Activated naive CD4-positive, alpha-beta T cell treated with anti-CD3 and anti-CD28 coated beads, Interleukin-2, amount 50 U/mL, for 24 hours (primary cell): Measurements from ENCODE around the gene NR2E3.
"Not testable (repeated sequence)": the region's sequence is repeated elsewhere in the genome, so short reads cannot be mapped to it uniquely, and the experiment has no call there.

Experiments
- H3K27ac Mint-ChIP-seq: one replicate; pipeline ENCODE4 v1.8.0; 2021; ENCODE audit warnings: mild to moderate bottlenecking, mixed read lengths
- H3K27me3 Mint-ChIP-seq: one replicate; pipeline ENCODE4 v1.8.0; 2021; ENCODE audit warnings: mixed read lengths
- H3K36me3 Mint-ChIP-seq: one replicate; pipeline ENCODE4 v1.8.0; 2021; ENCODE audit warnings: mixed read lengths
- H3K4me1 Mint-ChIP-seq: one replicate; pipeline ENCODE4 v1.8.0; 2021; ENCODE audit warnings: mixed read lengths
- H3K4me3 Mint-ChIP-seq: one replicate; pipeline ENCODE4 v1.8.0; 2021; ENCODE audit warnings: mild to moderate bottlenecking, mixed read lengths
- H3K9me3 Mint-ChIP-seq: one replicate; pipeline ENCODE4 v1.8.0; 2021; ENCODE audit warnings: mixed read lengths

The NR2E3 gene

DNA sequence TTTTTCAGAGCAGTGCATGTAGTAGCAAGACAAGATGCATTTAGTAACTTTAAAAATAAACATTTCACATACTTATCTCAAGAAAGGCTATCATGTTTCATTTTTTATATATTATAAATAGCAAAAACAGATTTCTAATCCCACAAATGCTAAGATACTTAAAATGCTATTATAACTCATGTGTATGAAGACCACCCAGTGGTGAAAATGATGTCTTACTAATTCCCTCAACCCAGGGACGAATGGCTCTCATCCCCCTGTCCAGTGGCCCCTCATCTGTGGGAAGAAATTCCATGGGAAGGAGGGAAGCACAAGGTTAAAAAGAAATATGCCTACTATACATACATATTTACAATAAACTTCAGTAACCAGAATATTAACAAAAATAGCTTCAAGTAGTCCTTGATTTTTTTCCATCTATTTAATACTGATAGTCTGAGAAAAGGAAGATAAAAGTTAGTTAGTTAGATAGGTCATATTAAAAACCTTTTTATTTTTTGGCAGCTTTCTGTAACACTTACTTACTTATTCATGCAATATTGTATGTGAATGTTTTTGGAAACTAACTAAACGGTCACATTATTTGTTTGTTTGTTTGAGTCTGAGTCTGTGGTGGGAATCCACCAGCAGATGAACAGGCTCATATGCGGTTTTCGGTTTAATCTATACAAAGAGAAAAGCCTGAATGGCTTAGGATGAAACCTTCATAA lies 14.8 kb downstream of the NR2E3 start:
- Mint-ChIP-seq H3K27ac (no peak overlapping the region), H3K4me3 (no peak overlapping the region), H3K9me3 (peaks cover 13% of the 10 kb centered on the region), H3K27me3 (no peaks in the 10 kb centered on the region), H3K4me1 (no peaks in the 10 kb centered on the region), H3K36me3 (peaks cover 73% of the 10 kb centered on the region)

DNA sequence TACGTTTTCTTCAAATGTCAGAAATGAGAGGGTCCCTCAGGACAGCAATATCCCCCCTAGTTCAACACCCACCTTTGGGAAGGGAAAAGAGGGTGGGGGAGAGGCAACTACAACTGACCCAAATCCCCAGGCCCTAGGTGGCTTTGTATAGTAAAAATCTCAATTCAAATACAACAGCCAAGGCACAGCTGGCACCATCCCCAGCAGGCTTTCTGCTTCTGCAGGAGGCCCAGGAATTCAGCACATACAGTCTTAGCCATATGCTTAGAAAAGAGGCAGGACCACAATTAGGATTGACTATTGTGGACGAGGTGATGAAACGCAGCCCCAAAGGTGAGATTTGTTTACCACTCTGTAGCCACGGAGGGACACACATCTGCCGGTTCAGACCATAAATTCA lies 15.8 kb downstream of the NR2E3 start:
- H3K4me3 Mint-ChIP-seq: no peak overlapping the region
- H3K36me3 Mint-ChIP-seq: peaks cover 77% of the 10 kb centered on the region
- H3K27me3 Mint-ChIP-seq: no peaks in the 10 kb centered on the region
- no peak overlapping the region for H3K27ac Mint-ChIP-seq
- peaks cover 9% of the 10 kb centered on the region for H3K9me3 Mint-ChIP-seq
- H3K4me1 Mint-ChIP-seq: no peaks in the 10 kb centered on the region

DNA sequence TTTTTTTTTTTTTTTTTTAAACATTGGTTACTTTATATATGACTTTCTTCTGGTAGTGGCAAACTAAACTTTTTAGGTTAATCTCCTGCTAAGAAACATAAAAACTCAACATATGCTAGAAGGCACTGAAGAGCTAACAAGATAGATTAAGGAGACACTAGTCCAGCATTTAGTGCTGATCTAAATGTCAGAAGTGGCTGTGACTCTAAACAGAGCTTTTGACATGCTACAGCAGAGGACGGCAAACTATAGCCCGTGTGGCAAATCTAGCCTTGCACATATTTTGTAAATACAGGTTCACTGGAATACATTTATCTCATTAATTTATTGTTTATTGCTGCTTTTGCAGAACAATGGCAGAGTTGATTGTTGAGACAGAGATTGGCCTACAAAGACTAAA lies 20.6 kb downstream of the NR2E3 start:
- Mint-ChIP-seq H3K4me1 (no peaks in the 10 kb centered on the region), H3K4me3 (no peak overlapping the region), H3K36me3 (peaks cover 58% of the 10 kb centered on the region), H3K27me3 (no peaks in the 10 kb centered on the region), H3K27ac (no peak overlapping the region), H3K9me3 (no peaks in the 10 kb centered on the region)

DNA sequence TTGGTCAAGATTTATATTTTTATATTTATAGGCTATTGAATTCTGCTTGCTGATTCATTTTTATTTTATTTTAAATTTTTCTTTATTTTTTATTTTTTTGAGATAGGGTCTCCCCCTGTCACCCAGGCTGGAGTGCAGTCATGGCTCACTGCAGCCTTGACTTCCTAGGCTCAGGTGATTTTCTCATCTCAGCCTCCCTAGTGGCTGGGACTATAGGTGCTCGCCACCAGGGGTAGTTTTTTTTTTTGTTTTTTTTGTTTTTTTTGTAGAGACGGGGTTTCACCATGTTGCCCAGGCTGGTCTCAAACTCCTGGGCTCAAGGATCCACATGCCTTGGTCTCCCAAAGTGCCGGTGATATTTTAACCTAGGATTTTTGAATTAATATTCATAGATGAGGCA lies 31.2 kb downstream of the NR2E3 start:
- H3K27me3 Mint-ChIP-seq: no peaks in the 10 kb centered on the region
- peaks cover 23% of the 10 kb centered on the region for H3K36me3 Mint-ChIP-seq
- no peaks in the 10 kb centered on the region for H3K9me3 Mint-ChIP-seq
- H3K4me1 Mint-ChIP-seq: peaks cover 17% of the 10 kb centered on the region
- no peak overlapping the region for H3K4me3 Mint-ChIP-seq
- no peak overlapping the region for H3K27ac Mint-ChIP-seq

DNA sequence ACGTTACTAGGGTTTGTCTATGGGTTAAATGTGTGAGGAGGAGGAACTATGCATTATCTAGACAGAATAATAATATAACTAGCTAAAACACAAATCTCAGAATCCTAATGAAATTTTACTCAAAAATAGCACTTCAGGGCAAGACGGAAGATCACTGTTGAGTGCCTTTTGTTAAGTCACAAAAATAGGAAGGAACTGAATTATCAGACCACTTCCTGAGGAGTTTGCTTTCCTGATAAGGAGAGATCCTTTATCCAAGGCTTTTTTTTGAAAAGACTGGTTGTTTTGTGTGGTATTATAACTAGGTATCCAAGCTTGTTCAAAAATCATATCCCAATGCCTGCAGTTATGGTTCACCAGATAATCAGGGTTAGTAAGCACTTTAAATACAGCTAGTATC lies 34.6 kb downstream of the NR2E3 start:
- H3K4me3 Mint-ChIP-seq: no peak overlapping the region
- peaks cover 6% of the 10 kb centered on the region for H3K4me1 Mint-ChIP-seq
- H3K36me3 Mint-ChIP-seq: peaks cover 37% of the 10 kb centered on the region
- H3K27ac Mint-ChIP-seq: no peak overlapping the region
- H3K9me3 Mint-ChIP-seq: no peaks in the 10 kb centered on the region
- H3K27me3 Mint-ChIP-seq: no peaks in the 10 kb centered on the region

DNA sequence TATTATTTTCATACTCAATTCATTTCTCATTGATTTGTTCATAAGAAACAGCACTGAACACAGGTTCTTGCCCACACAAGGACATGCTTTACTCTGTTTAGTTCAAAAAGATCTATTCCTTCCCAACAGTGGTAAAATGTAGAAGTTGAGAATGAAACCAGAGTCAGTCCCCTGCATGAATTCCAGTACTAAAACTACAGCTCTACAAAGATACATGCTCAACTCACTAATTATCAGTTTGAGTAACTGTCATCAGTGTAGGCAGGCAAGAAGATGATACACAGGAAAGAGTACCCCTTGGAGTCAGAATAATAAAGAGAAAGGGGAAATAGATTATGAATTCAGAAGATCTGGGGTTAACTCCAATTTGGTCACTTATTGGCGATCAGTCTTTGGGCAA lies 43.2 kb downstream of the NR2E3 start:
- Mint-ChIP-seq H3K36me3 (peaks cover 32% of the 10 kb centered on the region), H3K4me3 (no peak overlapping the region), H3K27me3 (no peaks in the 10 kb centered on the region)

DNA sequence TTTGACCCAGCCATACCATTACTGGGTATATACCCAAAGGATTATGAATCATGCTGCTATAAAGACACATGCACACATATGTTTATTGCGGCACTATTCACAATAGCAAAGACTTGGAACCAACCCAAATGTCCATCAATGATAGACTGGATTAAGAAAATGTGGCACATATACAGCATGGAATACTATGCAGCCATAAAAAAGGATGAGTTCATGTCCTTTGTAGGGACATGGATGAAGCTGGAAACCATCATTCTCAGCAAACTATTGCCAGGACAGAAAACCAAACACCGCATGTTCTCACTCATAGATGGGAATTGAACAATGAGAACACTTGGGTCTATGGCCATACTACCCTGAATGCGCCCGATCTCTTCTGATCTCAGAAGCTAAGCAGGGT lies 47.9 kb downstream of the NR2E3 start:
- not testable (repeated sequence) for H3K9me3 Mint-ChIP-seq, H3K4me3 Mint-ChIP-seq, H3K27ac Mint-ChIP-seq, H3K27me3 Mint-ChIP-seq, H3K4me1 Mint-ChIP-seq
- peaks cover 35% of the 10 kb centered on the region for H3K36me3 Mint-ChIP-seq

More for the DNA sequence above, 43.2 kb downstream of the NR2E3 start:
- H3K27ac Mint-ChIP-seq: no peak overlapping the region
- H3K4me1 Mint-ChIP-seq: no peaks in the 10 kb centered on the region
- no peaks in the 10 kb centered on the region for H3K9me3 Mint-ChIP-seq
